Activated naive CD4-positive, alpha-beta T cell treated with anti-CD3 and anti-CD28 coated beads, Interleukin-2, amount 50 U/mL, for 16 hours (primary cell): ENCODE data around the gene CLDN4.
"Not testable (repeated sequence)": the region's sequence is repeated elsewhere in the genome, so short reads cannot be mapped to it uniquely, and the experiment has no call there.

Experiments used
- DNase-seq: peaks from one replicate; pipeline ENCODE4 v3.0.0-alpha.2; 2020

CLDN4 gene

DNA sequence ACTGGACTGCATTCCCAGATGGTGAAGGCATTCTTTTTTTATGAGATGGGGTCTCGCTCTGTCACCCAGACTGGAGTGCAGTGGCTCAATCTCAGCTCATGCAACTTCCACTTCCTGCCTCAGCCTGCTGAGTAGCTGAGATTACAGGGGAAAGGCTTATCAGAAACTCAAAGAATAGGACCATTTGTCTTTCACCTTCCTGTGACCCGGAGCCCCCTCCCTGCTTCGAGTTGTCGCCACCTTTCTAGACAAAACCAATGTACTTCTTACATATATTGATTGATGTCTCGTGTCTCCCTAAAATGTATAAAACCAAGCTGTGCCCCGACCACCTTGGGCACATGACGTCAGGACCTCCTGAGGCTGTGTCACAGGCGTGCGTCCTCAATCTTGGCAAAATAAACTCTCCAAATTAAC, 13.3 kb downstream of the CLDN4 start:
- DNase-seq: no peak

DNA sequence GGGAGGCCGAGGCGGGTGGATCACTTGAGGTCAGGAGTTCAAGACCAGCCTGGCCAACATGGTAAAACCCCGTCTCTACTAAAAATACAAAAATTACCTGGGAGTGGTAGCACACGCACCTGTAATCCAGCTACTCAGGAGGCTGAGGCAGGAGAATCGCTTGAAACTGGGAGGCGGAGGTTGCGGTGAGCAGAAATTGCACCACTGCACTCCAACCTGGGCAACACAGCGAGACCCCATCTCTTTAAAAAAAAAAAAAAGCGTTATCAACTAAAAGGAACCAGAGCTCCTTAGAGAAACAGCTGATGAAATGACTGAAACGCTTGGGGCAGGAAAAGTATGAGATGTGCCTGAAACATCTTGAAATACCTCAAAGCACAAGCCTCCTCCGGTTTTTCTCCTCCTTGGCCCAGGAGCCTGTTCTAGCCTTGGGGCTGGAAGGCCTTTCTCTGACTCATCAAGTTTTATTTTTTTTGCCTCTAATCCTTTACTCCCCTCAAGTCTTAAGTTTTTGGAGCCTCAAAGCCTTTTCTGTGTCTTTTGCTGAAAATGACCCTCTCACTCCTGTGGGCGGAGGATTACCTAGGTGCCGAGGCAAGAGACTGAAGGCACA, 14.2 kb downstream of the CLDN4 start:
- no peak for DNase-seq

DNA sequence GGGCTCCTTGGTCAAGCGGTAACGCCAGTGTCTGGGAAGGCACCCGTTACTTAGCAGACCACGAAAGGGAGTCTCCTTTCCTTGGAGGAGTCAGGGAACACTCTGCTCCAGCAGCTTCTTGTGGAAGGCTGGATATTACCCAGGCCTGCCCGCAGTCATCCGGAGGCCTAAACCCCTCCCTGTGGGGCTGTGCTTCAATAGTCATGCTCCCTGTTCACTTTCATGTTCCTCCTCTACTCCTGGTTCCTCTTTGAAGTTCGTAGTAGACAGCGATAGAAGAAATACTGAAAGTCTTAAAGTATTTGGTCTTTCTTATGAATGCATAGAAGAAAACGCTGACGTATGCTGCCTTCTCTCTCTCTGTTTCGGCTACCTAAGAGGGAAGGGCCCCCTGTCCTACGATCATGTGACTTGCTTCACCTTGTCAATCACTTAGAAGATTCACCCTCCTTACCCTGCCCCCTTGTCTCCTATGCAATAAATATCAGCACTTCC, 15.0 kb downstream of the CLDN4 start:
- DNase-seq: not testable (repeated sequence)

DNA sequence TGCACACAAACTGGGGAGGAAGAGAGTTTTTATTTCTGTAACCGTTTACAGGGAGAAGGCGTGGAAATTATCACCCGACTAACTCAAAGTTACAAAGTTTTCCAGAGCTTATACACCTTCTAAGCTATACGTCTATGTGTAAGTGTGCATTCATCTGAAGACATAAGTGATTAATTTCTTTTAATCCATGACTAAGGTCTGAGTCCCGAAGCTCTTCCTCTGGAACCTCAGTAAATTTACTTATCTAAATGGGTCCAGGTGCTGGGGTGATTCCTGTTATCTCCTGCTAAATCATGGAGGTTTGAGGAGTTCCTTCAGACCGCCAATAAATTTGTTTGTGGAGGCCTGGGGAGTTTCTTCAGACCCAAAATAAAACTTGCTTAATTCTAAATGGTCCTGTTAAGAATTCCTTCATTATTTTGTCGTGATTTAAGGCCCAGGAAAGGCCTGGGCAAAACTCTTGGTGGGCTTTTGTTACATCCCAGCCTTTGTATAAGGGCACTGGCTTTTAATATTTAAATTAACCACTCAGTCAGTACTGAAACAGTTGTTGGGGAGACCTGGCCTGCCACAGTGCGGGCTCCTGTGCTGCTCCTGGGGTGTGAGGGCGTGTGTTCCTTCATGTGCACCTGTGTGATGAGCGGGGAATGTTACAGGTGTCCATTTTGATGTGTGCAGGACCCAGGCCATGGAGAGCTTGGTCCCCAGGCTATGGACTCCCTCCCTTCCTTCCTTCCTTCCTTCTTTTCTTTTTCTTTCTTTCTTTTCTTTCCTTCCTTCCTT, 17.3 kb downstream of the CLDN4 start:
- no peak for DNase-seq

DNA sequence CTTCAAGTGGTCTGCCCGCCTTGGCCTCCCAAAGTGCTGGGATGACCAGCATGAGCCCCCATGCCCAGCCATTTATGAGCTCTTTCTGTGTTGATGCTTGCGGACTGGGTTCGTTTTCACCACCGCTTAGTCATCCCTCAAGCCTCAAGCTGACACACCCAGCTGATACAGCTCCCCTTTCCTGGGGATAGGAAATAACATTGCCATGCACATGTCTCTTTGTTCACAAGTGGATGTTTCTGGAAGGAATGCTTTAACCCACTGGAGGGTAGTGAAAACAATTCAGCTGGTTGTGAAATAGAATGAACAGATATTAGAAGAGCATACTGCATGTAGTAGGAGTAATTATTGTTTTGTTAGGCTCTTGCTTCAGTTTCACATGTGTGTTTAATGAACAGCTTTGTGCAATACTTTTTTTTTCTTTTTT, 20.0 kb downstream of the CLDN4 start:
- DNase-seq: no peak

DNA sequence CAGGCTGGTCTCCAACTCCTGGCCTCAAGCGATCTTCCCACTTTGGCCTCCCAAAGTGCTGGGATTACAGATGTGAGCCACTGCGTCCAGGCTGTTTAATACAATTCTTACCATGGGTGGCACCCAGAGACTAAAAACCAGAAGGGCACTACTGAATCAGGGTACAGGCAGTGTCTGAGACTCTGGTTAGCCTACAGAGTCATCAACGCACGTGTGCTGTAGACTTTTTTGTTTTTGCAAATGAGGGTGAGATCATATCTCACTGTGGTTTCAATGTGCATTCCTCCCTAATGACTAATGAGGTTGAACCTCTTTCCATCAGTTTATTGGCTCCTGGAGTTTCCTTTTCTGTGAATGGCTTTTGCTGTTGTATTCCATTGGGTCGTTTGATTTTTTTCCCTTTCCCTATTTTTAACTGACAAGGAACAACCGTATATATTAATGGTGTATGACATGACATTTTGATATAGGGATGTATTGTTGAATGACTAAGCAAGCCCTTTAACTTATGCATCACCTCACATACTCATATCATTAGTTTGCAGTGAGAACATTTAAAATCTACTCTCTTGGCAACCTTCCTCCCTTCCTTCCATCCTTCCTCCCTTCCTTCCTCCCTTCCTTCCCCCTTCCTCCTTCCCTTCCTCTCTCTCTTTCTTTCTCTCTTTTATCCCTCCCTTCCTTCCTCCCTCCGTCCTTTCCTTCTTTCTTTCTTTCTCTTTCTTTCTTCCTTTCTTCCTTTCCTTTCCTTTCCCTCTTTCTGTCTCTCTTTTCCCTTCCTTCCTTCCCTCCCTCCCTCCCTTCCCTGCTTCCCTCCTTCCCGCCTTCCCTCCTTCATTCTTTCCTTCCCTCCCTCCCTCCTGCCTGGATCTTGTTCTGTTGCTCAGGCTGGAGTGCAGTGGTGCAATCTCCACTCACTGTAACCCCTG, 20.9 kb downstream of the CLDN4 start:
- no peak for DNase-seq

DNA sequence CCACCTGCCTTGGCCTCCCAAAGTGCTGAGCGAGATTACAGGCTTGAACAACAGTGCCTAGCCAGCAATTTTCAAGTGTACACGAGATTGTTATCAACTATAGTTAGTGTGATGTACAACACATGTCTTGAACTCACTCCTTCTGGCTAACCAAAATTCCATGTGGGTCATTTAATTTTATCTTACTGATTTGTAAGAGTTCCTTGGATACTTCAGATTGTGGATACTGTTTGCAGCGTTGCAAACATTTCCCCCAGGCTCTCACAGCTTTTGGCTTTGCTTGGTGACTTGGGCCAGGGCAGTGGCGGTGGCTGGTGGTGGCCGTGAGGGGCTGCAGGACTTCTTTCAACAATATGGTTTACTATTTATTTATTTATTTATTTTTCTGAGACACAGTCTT, 21.7 kb downstream of the CLDN4 start:
- no peak for DNase-seq

DNA sequence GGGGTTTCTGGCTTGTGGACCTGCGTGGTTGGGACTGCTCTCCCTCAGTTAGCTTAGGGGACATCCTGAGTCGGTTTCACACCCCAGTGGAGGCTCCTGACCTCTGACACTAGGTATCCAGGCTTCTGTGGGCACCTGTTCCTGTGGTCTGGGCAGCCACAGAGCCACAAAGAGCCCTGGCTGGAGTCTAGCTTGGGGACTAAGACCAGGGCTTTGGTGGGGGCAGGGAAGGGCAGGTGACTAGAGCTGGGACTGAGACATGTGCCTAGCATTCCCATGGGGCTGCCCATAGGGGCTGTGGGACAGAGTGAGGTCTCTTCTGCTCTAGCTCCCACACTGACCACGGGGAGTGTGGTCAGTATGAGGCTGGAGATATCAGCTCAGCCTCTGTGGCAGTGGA, 26.1 kb downstream of the CLDN4 start:
- DNase-seq: no peak

DNA sequence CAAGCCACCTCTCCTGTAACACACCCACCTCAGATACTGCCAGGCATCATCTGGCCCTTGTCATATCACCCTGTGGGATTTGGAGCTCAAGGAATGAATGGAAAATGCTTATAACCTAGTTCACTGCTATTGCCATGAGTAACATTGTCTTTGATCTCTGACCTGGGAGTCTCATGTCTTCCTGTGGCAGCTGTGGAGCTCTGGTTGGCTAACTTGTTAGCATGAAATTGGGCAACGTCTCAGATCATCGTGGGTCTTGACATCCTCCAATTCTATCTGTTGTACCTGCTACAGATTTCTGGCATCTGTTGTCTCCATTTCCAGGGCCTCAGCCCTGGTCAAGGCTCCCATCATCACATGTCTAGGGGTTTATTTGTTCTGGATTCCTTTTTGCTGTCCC, 28.0 kb downstream of the CLDN4 start:
- no peak for DNase-seq

DNA sequence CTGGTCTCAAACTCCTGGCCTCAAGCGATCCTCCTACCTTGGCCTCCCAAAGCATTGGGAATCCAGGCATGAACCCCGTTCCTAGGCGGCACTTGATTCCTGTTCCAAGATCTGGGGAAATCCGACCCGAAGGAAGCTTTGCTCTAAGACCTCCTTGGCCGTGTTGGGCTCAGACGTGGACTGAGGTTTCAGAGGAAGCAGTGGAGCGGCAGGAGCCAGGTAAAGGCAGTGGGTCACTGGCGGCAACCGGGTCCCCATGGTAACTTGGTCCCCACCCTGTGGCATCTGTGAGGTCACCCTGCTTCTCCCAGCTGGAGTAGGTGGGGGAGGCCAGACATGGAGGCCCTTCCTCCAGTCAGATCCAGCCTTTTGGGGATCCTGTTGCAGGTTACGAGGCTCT, 30.1 kb downstream of the CLDN4 start, which contains the start of gene TMEM270:
Gene TMEM270, plus strand, starts transcription at position 301 of the 400 bp plus-strand sequence. Its CDS starts 36 bp downstream, at position 337.
- DNase-seq: no peak

DNA sequence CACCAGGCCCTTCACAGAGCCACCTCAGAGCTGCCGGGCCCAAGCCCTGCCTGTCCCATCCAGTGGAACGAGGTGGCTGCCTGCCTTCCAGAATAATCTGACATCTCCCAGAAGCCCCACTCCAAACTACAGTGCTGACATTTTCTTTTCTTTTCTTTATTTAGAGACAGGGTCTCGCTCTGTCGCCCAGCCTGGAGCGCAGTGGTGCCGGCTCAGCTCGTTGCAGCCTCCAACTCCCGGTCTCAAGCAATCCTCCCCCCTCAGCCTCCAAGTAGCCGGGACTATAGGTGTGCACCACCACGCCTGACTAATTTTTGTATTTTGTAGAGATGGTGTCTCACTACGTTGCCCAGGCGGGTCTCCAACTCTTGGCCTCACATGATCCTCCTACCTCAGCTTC, 30.5 kb downstream of the CLDN4 start:
- DNase-seq: no peak

DNA sequence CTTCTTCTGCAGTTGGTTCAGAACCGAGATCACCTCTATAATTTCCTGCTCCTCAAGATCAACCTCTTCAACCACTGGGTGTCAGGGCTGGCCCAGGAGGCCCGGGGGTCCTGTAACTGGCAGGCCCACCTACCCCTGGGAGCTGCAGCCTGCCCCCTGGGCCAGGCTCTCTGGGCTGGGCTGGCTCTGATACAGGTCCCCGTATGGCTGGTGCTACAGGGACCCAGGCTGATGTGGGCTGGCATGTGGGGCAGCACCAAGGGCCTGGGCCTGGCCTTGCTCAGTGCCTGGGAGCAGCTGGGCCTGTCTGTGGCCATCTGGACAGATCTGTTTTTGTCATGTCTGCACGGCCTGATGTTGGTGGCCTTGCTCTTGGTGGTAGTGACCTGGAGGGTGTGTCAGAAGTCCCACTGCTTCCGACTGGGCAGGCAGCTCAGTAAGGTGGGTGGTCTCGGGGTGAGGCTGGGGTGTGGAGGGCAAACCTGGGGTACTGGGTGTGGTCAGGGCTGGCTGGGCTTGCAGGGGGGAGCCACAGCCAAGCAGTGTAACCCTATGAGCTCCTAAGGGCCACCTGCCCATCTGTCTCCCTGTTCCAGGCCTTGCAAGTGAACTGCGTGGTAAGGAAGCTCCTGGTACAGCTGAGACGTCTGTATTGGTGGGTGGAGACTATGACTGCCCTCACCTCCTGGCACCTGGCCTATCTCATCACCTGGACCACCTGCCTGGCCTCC, 34.4 kb downstream of the CLDN4 start:
- DNase-seq: no peak

DNA sequence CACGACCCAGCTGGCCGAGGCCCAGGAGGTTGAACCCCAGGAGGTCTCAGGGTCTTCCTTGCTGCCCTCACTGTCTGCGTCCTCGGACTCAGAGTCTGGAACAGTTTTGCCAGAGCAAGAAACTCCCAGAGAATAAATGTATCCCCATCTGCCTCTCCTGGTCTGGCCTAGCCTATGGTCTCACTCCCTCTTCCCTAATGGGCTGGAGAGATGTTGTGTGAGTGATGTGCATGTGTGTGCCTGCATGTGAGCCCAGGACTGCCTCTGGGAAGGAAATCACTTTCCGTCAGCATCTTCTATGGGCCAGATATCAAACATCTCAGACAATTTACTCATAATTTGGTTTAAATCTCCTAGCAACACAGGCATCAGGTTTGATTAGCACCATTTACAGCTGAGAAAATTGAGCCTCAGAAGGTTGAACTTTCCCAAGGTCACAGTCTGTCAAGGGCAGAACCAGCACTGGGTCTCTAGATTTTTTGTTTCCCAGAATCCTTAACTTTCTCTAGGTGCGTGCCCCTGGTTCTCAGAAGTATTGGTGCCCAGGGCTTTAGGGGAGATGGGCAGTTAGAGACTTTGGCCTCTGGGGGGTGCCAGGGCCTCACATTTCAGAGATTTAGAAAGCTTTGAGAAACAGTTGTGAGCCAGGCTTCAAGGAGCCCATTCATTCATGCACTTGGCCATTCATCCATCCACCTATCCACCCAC, 35.1 kb downstream of the CLDN4 start:
- DNase-seq: no peak

DNA sequence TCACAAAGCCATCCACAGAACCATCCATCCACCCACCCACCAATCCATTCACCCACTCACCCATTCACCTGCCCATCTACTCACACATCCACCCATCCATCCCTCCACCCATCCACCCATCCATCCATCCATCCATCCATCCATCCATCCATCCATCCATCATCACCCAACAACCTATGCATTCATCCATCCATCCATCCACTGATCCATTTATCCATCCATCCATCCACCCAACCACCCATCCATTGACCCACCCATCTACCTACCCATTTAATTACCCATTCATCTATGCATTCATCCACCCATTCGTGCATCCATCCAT, 35.6 kb downstream of the CLDN4 start:
- no peak for DNase-seq

DNA sequence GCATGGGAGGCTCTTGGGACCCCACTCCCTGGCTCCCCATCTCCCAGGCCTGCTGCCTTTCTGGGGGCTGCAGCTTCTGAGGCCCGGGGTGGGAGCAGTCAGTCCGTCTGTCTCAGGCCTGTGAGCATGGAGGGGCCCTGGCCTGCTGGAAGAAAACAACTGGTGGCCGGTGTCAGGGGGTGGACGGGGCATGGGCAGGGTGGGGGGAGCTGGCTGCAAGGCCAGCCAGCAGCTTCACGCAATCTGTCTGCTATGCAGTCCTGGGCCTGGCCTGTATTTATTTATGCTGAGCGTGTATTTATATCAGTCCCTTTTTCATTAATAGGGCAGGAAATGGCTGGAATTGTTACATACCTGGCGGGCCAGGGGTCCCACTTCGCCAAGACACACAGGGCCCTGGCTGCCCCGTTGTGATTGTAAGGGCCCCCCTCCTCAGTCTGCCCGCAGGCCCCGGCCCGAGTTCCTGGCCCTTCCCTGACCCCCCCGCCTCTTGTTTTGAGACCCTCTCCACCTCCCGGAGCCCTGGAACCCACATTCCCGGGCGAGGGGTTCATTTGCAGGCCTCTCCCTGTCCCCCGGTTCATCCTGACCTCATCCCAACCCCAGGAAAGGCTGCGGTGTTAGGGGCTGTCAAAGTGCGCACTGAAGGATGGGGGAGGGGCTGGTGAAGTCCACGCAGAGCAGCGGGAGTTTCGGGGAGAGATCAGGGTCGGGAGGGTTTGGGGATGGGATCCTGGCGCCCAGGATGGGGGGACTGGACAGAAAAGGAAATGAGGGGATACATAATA, 38.4 kb downstream of the CLDN4 start:
- no peak for DNase-seq

DNA sequence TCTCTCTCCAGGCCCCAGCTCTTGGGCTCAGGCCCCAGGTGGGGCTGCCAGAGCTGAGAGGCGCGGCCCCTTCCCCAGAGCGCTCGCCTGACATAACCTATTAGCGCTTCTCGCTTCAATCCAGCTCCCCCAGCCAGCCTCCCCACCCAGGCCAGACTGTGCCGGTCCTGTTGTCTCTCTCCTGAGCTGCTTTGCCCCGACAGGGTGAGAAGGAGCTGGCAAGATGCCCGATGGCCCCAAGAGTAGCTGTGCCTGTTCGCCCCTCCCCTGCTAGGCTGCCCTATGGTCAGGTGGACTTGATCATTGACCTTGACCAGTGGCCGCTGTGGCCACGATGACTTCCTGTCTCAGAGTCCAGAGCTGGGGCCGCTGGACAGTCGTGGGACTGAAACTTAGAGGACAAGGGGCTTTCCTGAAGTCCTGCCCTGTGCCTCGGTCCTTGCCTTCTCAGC, 39.3 kb downstream of the CLDN4 start:
- DNase-seq: no peak

DNA sequence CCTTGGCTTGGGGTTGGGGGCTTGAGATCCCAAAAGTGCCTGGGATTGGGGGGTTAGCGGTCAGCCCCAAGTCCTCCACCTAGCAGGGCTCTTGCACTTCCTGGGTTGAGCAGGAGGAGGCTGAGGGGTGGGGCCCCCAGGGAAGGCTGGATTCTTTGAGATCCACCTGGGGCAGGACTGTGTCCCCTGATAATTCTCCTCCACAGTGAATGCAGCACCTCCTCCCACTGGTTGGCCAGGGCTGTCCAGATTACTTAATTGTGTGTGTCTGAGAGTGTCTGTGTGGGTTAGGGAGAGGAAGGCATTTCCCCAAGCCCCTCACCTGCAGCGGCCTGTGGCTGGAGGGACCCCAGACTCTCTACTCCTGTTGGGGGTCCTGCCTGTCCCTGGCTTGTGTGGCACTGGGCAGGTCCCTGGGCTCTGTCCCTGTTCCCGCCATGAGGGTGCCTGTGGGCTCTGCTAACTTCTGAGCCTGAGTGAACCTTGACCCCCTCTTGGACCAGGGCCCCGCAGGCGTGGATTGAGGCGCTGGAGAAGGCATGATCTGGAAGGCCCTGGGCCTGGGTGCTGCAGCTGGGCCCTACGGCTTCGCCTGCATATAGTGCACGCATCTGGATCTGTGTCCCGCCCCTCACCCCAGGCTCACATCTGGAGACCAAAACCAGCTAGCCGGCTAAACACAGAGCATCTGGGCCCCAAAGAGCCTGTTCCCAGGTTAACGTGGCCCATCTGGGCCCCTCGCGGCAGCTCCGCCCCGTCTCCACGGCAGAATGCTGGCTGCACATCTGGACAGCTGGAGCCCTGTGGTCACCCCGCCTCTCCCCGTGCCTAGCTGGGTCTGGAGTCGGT, 40.6 kb downstream of the CLDN4 start:
- no peak for DNase-seq

DNA sequence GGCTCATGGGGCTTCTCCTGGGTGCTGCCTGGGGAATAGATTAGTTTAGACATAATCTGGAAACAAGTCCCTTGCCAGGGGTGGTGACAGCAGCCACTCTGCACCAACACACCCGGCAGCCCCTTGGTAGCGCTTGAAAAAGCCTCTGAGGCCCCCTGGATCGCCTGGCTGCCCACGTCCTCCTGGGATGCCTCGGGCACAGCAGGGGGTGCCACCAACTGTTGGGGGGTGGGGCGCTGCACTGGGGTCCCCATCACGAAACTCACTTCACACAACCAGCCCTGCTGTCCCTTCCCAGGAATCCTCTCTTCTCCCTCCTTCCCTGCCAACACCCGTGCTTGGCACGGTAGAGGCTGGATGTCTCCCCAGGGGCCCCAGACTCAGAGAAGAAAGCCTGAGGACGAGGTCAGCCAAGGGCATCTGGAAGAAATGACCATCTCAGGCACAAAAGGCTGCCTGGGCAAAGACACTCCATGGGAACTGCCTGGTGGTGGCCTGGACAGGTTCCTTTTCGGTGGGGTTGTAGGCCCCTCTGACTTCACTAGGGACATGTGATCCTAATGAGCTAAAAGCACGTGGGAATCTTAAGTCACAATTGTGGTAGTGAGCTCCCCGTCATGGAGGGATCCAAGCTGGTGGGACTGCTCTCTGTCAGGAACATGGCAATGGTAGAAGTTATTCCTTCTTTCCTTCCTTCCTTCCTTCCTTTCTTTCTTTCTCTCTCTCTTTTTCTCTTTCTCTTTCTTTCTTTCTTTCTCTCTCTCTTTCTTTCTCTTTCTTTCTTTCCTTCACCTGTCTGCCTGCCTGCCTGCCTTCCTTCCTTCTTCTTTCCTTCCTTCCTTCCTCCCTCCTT, 41.5 kb downstream of the CLDN4 start:
- DNase-seq: no peak

DNA sequence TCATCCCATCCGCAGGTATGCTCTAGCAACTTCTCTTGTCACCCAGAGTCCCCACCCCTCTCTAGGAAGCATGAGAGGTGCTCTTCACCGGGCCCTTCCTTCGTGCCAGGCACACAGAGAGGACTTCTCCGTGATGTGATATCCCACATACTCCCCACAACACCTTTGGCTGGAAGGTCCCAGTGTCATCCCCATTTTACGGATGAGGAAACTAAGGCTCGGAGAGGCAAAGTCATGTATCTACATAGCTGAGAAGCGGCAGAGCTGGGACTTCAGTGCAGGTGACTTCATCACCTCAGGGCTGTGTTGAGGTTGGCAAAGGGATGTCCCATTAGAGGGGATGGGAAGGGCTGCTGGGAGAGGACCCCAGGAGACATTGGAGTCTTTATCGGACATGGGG, 45.6 kb downstream of the CLDN4 start:
- no peak for DNase-seq
